Right lobe of liver (tissue), 4 donors: ENCODE results near the gene MOB3A.

Source experiments
- POLR2A ChIP-seq: fragments of 450-650 bp; IDR thresholded peaks from one replicate; pipeline ENCODE4 v1.6.1; 2017; ENCODE audit warnings: antibody characterized with exemption, mild to moderate bottlenecking
- TF ChIP-seq, protein P1 (sequence below), 4 donors: fragments of 200-600 bp in 3 of 4; fragments of 450-650 bp in 1 of 4; IDR thresholded peaks; one replicate each; pipeline versions ENCODE4 v1.5.1 to v1.8.0; 2016 to 2022; ENCODE audit warnings: antibody characterized with exemption in 4 of 4, mild to moderate bottlenecking in 2 of 4
- donor health status: DM: no; HTN: no; CAD: no.
- donor health status: DM: no; HTN: no; CAD: no.
- donor health status: DM: no; HTN: yes; CAD: no.

GRCh38 chr19:2050349-2050990 lies 45.7 kb downstream of the MOB3A start:
- TF ChIP-seq, protein P1, sequence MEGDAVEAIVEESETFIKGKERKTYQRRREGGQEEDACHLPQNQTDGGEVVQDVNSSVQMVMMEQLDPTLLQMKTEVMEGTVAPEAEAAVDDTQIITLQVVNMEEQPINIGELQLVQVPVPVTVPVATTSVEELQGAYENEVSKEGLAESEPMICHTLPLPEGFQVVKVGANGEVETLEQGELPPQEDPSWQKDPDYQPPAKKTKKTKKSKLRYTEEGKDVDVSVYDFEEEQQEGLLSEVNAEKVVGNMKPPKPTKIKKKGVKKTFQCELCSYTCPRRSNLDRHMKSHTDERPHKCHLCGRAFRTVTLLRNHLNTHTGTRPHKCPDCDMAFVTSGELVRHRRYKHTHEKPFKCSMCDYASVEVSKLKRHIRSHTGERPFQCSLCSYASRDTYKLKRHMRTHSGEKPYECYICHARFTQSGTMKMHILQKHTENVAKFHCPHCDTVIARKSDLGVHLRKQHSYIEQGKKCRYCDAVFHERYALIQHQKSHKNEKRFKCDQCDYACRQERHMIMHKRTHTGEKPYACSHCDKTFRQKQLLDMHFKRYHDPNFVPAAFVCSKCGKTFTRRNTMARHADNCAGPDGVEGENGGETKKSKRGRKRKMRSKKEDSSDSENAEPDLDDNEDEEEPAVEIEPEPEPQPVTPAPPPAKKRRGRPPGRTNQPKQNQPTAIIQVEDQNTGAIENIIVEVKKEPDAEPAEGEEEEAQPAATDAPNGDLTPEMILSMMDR (IDR thresholded peaks at IDR 0.05) = no peak
- TF ChIP-seq POLR2A = peak; percentile 18
